Mesenchymal stem cell (in vitro differentiated cells and primary cell): ENCODE data around the gene UFM1.

ENCODE experiments used
- DNase-seq: peaks from one replicate; pipeline ENCODE4 v3.0.0-alpha.2; 2013
- H2AFZ ChIP-seq: one replicate; pipeline ENCODE4 v1.6.1; 2013; ENCODE audit warnings: low read depth, mild to moderate bottlenecking, control low read depth, inconsistent platforms, low read length, moderate library complexity
- H2AK5ac ChIP-seq: 2 replicates; pipeline ENCODE4 v1.6.1; 2013; ENCODE audit warnings: low read length, moderate library complexity, mild to moderate bottlenecking, inconsistent platforms; ENCODE audit not compliant: severe bottlenecking
- H2BK120ac ChIP-seq: one replicate; pipeline ENCODE4 v1.6.1; 2013; ENCODE audit warnings: low read depth, mild to moderate bottlenecking, inconsistent platforms, low read length, moderate library complexity
- H2BK12ac ChIP-seq, 2 experiments: one replicate each; pipeline ENCODE4 v1.6.1; 2013; ENCODE audit warnings: inconsistent platforms in 2 of 2, low read length in 2 of 2, mild to moderate bottlenecking in 2 of 2, moderate library complexity in 2 of 2, control low read depth in 1 of 2
- H2BK15ac ChIP-seq: one replicate; pipeline ENCODE4 v1.6.1; 2013; ENCODE audit warnings: mild to moderate bottlenecking, low read depth, inconsistent platforms; ENCODE audit not compliant: poor library complexity, severe bottlenecking
- H2BK5ac ChIP-seq: 2 replicates; pipeline ENCODE4 v1.6.1; 2013; ENCODE audit warnings: low read depth, mild to moderate bottlenecking, low read length, control low read depth, inconsistent platforms; ENCODE audit not compliant: poor library complexity, severe bottlenecking
- H3K14ac ChIP-seq, 2 experiments: one replicate each; pipeline ENCODE4 v1.6.1; 2013; ENCODE audit warnings: inconsistent platforms in 2 of 2, low read length in 2 of 2, control low read depth in 1 of 2, mild to moderate bottlenecking in 1 of 2, moderate library complexity in 1 of 2
- H3K18ac ChIP-seq, 2 experiments: one replicate each; pipeline ENCODE4 v1.6.1; 2013; ENCODE audit warnings: inconsistent platforms in 2 of 2, low read length in 2 of 2, control low read depth in 1 of 2, low read depth in 1 of 2, mild to moderate bottlenecking in 1 of 2
- H3K23ac ChIP-seq, 2 experiments: one replicate each; pipeline ENCODE4 v1.6.1; 2013; ENCODE audit warnings: inconsistent platforms in 2 of 2, low read length in 2 of 2, mild to moderate bottlenecking in 2 of 2, moderate library complexity in 2 of 2, control low read depth in 1 of 2
- H3K27ac ChIP-seq: 2 replicates; pipeline ENCODE4 v1.5.1; 2013; ENCODE audit warnings: mild to moderate bottlenecking, moderate library complexity, low read length, control low read depth, inconsistent platforms; ENCODE audit not compliant: poor library complexity, severe bottlenecking
- H3K27me3 ChIP-seq, 2 experiments: 2 replicates each; pipeline versions ENCODE4 v1.6.1 to v1.7.0; 2013; ENCODE audit warnings: low read length in 2 of 2, mild to moderate bottlenecking in 2 of 2, moderate library complexity in 2 of 2, control low read depth in 1 of 2, inconsistent platforms in 1 of 2; ENCODE audit not compliant: control insufficient read depth in 1 of 2, insufficient read depth in 1 of 2
- H3K36me3 ChIP-seq, 2 experiments: 2 replicates each; pipeline versions ENCODE4 v1.6.1 to v1.7.0; 2013; ENCODE audit warnings: low read length in 2 of 2, control low read depth in 1 of 2, inconsistent platforms in 1 of 2, low read depth in 1 of 2, mild to moderate bottlenecking in 1 of 2; ENCODE audit not compliant: insufficient read depth in 2 of 2, control insufficient read depth in 1 of 2
- H3K4ac ChIP-seq, 2 experiments: one replicate each; pipeline ENCODE4 v1.6.1; 2013; ENCODE audit warnings: inconsistent platforms in 2 of 2, low read length in 2 of 2, mild to moderate bottlenecking in 2 of 2, moderate library complexity in 2 of 2, control low read depth in 1 of 2, low read depth in 1 of 2
- H3K4me1 ChIP-seq: 2 replicates; pipeline ENCODE4 v1.6.1; 2013; ENCODE audit warnings: low read depth, low read length, control low read depth; ENCODE audit not compliant: control insufficient read depth, insufficient read depth
- H3K4me2 ChIP-seq: 2 replicates; pipeline ENCODE4 v1.6.1; 2013; ENCODE audit warnings: low read length, mild to moderate bottlenecking, inconsistent platforms; ENCODE audit not compliant: poor library complexity, severe bottlenecking
- H3K4me3 ChIP-seq, 2 experiments: 2 replicates each; pipeline versions ENCODE4 v1.5.1 to v1.7.0; 2013; ENCODE audit warnings: low read length in 2 of 2, mild to moderate bottlenecking in 2 of 2, control low read depth in 1 of 2, low read depth in 1 of 2; ENCODE audit not compliant: insufficient read depth in 1 of 2
- H3K79me1 ChIP-seq: replicated peaks from 2 replicates; pipeline ENCODE4 v1.6.1; 2013; ENCODE audit warnings: mild to moderate bottlenecking, control low read depth, low read length, inconsistent platforms; ENCODE audit not compliant: poor library complexity, severe bottlenecking
- H3K9ac ChIP-seq: 2 replicates; pipeline ENCODE4 v1.7.0; 2013; ENCODE audit warnings: mild to moderate bottlenecking, low read length, moderate library complexity
- H3K9me3 ChIP-seq: 2 replicates; pipeline ENCODE4 v1.7.0; 2013; ENCODE audit warnings: mild to moderate bottlenecking, low read length; ENCODE audit not compliant: control insufficient read depth
- H4K8ac ChIP-seq: one replicate; pipeline ENCODE4 v1.6.1; 2013; ENCODE audit warnings: inconsistent platforms, mild to moderate bottlenecking, low read length, moderate library complexity
- H4K91ac ChIP-seq: one replicate; pipeline ENCODE4 v1.6.1; 2013; ENCODE audit warnings: mild to moderate bottlenecking, low read length, inconsistent platforms
- WGBS: methylation state at CpG from one replicate; pipeline ENCODE4 v1.1.7; 2013; ENCODE audit warnings: mixed read lengths; 5-methylcytosine and 5-hydroxymethylcytosine counted together

UFM1 gene

GRCh38 chr13:38381890-38382289, 32.2 kb downstream of the UFM1 start:
- 98% methylated on average over 4 of the region's 4 CpGs for WGBS
- Histone ChIP-seq H2AFZ (no peak overlapping the region), H3K36me3 (no peaks in the 10 kb centered on the region), H3K79me1 (no peaks in the 10 kb centered on the region), H3K4ac (no peak overlapping the region), H3K18ac (no peak overlapping the region), H2BK5ac (no peak overlapping the region), H2AK5ac (no peak overlapping the region), H3K27ac (no peak overlapping the region), H3K14ac (no peak overlapping the region), H2BK120ac (no peak overlapping the region), H2BK12ac (no peak overlapping the region), H3K4me2 (no peak overlapping the region), H4K91ac (no peak overlapping the region), H3K9me3 (no peaks in the 10 kb centered on the region), H3K23ac (no peak overlapping the region), H4K8ac (no peak overlapping the region), H3K9ac (no peak overlapping the region), H3K27me3 (no peaks in the 10 kb centered on the region), H3K4me1 (no peaks in the 10 kb centered on the region), H3K4me3 (no peak overlapping the region), H2BK15ac (no peak overlapping the region)
- no peak for DNase-seq

GRCh38 chr13:38382946-38383345, 33.3 kb downstream of the UFM1 start:
- H4K91ac ChIP-seq: no peak overlapping the region
- no peak overlapping the region for H2AFZ ChIP-seq
- H2BK12ac ChIP-seq: no peak overlapping the region
- no peak overlapping the region for H2BK120ac ChIP-seq
- H3K4me1 ChIP-seq: no peaks in the 10 kb centered on the region
- no peak overlapping the region for H3K4me2 ChIP-seq
- H3K27me3 ChIP-seq: no peaks in the 10 kb centered on the region
- 100% methylated on average over 2 of the region's 2 CpGs for WGBS
- no peak overlapping the region for H3K4ac ChIP-seq
- H3K27ac ChIP-seq: no peak overlapping the region
- DNase-seq: no peak
- H3K9me3 ChIP-seq: no peaks in the 10 kb centered on the region
- no peak overlapping the region for H3K14ac ChIP-seq
- H3K18ac ChIP-seq: no peak overlapping the region
- no peak overlapping the region for H3K23ac ChIP-seq
- H3K9ac ChIP-seq: no peak overlapping the region
- no peak overlapping the region for H3K4me3 ChIP-seq
- H2BK15ac ChIP-seq: no peak overlapping the region
- no peaks in the 10 kb centered on the region for H3K36me3 ChIP-seq
- H4K8ac ChIP-seq: no peak overlapping the region
- H2BK5ac ChIP-seq: no peak overlapping the region
- H3K79me1 ChIP-seq: no peaks in the 10 kb centered on the region
- H2AK5ac ChIP-seq: no peak overlapping the region

GRCh38 chr13:38384171-38384570, 34.5 kb downstream of the UFM1 start:
- no peak for DNase-seq
- WGBS: 100% methylated on average over 1 of the region's 3 CpGs

GRCh38 chr13:38385153-38385891, 35.7 kb downstream of the UFM1 start:
- Histone ChIP-seq H2BK12ac (no peak overlapping the region), H3K23ac (no peak overlapping the region), H2BK5ac (no peak overlapping the region), H2AFZ (no peak overlapping the region), H3K14ac (no peak overlapping the region), H3K9ac (no peak overlapping the region), H3K18ac (no peak overlapping the region), H3K27ac (no peak overlapping the region), H3K27me3 (no peaks in the 10 kb centered on the region), H3K4me1 (no peaks in the 10 kb centered on the region), H3K4ac (no peak overlapping the region), H2BK120ac (no peak overlapping the region), H4K91ac (no peak overlapping the region), H2AK5ac (no peak overlapping the region), H3K4me2 (no peak overlapping the region), H3K79me1 (no peaks in the 10 kb centered on the region), H3K36me3 (no peaks in the 10 kb centered on the region), H2BK15ac (no peak overlapping the region), H3K9me3 (no peaks in the 10 kb centered on the region), H3K4me3 (no peak overlapping the region), H4K8ac (no peak overlapping the region)
- 88% methylated on average over 8 of the region's 9 CpGs for WGBS
- no peak for DNase-seq

More at GRCh38 chr13:38384171-38384570, 34.5 kb downstream of the UFM1 start:
- Histone ChIP-seq H3K4me3 (no peak overlapping the region), H2AFZ (no peak overlapping the region), H3K9ac (no peak overlapping the region), H2BK12ac (no peak overlapping the region), H2BK15ac (no peak overlapping the region), H2AK5ac (no peak overlapping the region), H3K27ac (no peak overlapping the region), H3K4ac (no peak overlapping the region), H4K8ac (no peak overlapping the region), H3K79me1 (no peaks in the 10 kb centered on the region), H3K27me3 (no peaks in the 10 kb centered on the region), H2BK5ac (no peak overlapping the region), H2BK120ac (no peak overlapping the region), H3K4me1 (no peaks in the 10 kb centered on the region), H3K23ac (no peak overlapping the region), H3K9me3 (no peaks in the 10 kb centered on the region), H3K4me2 (no peak overlapping the region), H3K36me3 (no peaks in the 10 kb centered on the region), H3K14ac (no peak overlapping the region), H3K18ac (no peak overlapping the region), H4K91ac (no peak overlapping the region)
